Measurements from ENCODE around the gene AMACR.
"Not testable (repeated sequence)": the region's sequence is repeated elsewhere in the genome, so short reads cannot be mapped to it uniquely, and the experiment has no call there.

Gene AMACR

GRCh38 chr5:33968211-33969005 is 39.4 kb downstream of the AMACR start:
- DNase-seq (ENCODE audit: low spot score), result no peak

GRCh38 chr5:33966805-33967204 is 41.0 kb downstream of the AMACR start:
- no peak for DNase-seq (ENCODE audit: low spot score)

DNA sequence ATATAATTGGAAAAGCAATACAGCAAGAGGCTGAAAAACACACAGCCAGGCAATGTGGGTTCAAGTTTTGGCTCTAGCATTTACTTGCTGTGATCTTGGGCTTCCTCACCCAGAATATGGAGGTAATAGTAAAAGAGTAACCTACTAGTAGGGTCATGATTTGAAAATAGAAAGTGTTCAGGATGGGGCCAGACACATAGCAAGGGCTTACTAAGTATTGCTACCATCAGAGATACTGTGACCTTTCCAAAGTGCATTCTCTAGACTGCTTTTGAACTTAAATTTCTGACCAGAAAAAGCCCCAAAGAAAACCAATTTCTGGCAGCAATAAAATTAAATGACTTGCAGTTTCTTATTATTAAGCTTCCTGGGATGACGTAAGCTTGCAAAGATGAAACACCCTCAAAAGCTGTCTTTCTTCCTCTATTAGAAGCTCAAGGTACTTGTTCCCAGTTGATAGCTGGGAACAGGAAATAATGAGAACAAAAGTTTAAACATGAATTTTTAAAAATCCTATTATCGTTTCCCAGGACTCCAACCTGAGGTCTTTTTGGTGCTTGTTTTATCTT is 43.6 kb downstream of the AMACR start:
- no peak for DNase-seq (ENCODE audit: low spot score)

- DNase-seq (ENCODE audit: low spot score), result no peak
Measured at GRCh38 chr5:33958176-33958575, 49.7 kb downstream of the AMACR start.

DNA sequence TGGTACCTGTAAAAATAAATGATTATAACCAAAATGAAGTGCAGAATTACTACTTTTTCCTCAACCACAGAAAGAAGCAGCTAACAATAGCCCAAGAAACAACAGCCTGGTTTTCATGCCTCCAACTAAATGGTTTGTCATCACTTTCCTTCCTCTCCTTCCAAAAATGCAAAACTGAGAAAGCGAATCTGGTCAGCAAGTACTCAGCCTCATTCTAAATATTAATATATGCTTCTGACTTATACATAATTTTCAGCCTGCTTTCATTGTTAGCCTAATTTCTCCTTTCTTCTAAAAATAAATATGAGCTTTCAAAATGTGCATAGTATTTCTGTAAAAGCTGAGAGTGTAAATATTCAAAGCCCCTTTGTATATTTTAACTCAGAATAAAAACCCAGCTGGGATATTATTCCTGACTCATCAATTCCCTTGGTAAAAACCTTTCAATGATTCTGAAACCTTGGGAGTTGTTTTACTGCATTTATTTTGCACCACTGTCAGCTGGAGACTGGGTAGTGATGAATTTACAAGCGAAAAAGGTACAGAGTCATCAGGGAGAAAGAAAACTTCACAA is 50.2 kb downstream of the AMACR start:
- DNase-seq (ENCODE audit: low spot score), result no peak

DNA sequence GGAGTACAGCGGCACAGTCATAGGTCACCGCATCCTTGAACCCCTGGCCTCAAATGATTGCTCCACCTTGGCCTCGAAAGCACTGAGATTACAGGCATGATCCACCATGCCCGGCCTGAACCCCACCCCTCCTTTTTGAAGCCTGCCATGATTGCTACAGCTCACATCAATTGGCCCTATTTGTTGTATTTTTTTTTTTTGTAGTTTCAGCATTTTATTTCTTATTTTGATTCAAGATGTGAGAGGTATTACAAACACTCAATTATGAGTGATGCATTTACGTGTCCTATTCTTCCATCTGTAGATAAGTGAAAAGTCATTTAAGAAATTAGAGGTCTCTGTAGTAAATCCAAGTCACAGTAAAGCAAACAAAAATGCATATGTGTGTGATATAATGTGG is 55.7 kb downstream of the AMACR start:
- DNase-seq (ENCODE audit: low spot score), result not testable (repeated sequence)

- no peak for DNase-seq (ENCODE audit: low spot score)
Measured at GRCh38 chr5:33944543-33945132, 63.2 kb downstream of the AMACR start.

DNA sequence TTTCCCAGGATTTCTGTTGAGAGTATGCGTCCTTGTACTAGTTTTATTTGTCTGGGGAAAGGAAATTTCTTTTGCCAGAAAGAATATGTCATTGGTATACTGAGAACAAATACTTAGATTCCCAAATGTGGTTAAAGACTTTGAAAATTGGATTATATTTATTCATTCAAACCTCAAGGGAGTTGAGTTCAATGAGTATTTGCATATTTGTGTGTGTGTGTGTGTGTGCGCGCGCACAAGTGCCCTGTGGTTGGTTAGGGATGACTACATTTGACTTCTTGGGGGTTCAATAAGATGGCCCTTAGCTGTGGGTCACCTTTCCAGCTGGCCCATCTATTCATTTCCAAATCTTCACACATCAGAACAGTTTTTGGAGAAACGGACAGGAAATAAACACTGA is 66.8 kb downstream of the AMACR start:
- no peak for DNase-seq (ENCODE audit: low spot score)

GRCh38 chr5:33939556-33940262 is 68.1 kb downstream of the AMACR start:
- no peak for DNase-seq (ENCODE audit: low spot score)

DNA sequence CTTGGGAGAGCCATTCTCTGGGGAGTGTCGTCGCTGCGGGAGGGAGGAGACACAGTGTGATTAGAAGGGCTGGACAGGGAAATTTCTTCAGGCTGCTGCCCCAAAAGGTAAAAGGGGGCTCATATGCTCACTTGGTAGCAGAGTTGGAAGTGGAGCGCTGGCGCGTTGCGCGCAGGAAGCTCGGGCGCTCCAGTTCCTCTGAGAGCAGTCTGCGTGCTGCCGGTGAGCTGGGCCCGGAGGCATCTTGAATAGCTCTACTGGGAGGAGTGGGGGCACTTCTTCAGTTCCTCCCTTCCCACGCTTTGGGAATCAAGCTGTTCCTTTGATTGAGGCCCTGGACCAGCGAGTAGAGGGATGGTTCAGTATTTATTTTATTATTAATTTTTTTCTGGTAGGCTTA is 69.0 kb downstream of the AMACR start:
- no peak for DNase-seq (ENCODE audit: low spot score)

GRCh38 chr5:33938507-33938796 is 69.4 kb downstream of the AMACR start:
- DNase-seq (ENCODE audit: low spot score), result no peak

DNA sequence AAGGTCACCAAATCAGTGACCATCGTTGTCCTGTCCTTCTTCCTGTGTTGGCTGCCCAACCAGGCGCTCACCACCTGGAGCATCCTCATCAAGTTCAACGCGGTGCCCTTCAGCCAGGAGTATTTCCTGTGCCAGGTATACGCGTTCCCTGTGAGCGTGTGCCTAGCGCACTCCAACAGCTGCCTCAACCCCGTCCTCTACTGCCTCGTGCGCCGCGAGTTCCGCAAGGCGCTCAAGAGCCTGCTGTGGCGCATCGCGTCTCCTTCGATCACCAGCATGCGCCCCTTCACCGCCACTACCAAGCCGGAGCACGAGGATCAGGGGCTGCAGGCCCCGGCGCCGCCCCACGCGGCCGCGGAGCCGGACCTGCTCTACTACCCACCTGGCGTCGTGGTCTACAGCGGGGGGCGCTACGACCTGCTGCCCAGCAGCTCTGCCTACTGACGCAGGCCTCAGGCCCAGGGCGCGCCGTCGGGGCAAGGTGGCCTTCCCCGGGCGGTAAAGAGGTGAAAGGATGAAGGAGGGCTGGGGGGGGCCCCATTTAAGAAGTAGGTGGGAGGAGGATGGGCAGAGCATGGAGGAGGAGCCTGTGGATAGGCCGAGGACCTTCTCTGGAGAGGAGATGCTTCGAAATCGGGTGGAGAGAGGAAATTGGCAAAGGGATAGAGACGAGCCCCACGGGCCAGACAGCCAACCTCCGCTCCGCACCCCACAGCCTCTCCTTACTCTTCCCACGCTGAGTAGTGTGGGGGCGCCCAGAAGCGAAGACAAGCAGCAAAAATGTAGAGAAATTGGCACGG is 69.9 kb downstream of the AMACR start:
- no peak for DNase-seq (ENCODE audit: low spot score)

DNA sequence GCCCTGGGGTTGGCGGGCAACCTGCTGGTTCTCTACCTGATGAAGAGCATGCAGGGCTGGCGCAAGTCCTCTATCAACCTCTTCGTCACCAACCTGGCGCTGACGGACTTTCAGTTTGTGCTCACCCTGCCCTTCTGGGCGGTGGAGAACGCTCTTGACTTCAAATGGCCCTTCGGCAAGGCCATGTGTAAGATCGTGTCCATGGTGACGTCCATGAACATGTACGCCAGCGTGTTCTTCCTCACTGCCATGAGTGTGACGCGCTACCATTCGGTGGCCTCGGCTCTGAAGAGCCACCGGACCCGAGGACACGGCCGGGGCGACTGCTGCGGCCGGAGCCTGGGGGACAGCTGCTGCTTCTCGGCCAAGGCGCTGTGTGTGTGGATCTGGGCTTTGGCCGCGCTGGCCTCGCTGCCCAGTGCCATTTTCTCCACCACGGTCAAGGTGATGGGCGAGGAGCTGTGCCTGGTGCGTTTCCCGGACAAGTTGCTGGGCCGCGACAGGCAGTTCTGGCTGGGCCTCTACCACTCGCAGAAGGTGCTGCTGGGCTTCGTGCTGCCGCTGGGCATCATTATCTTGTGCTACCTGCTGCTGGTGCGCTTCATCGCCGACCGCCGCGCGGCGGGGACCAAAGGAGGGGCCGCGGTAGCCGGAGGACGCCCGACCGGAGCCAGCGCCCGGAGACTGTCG is 70.7 kb downstream of the AMACR start:
- DNase-seq (ENCODE audit: low spot score), result no peak

DNA sequence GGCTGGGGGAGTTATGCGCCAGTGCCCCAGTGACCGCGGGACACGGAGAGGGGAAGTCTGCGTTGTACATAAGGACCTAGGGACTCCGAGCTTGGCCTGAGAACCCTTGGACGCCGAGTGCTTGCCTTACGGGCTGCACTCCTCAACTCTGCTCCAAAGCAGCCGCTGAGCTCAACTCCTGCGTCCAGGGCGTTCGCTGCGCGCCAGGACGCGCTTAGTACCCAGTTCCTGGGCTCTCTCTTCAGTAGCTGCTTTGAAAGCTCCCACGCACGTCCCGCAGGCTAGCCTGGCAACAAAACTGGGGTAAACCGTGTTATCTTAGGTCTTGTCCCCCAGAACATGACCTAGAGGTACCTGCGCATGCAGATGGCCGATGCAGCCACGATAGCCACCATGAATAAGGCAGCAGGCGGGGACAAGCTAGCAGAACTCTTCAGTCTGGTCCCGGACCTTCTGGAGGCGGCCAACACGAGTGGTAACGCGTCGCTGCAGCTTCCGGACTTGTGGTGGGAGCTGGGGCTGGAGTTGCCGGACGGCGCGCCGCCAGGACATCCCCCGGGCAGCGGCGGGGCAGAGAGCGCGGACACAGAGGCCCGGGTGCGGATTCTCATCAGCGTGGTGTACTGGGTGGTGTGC is 71.4 kb downstream of the AMACR start, which contains the start of gene RXFP3:
Gene RXFP3 (plus strand): TSS at position 6 of the 636 bp plus-strand sequence. CDS start 355 bp downstream, at position 361.
- DNase-seq (ENCODE audit: low spot score), result no peak

Data from ecto neural progenitor cell (in vitro differentiated cells).